ENCODE results near the gene SCUBE1. TPM values are rescaled to one million over a fixed set of nuclear protein-coding genes. Genes with fewer than 3 reads are reported as not detected.

SCUBE1 gene
- total RNA-seq, 1 donor from 2014 or later = 2.9 TPM

DNA sequence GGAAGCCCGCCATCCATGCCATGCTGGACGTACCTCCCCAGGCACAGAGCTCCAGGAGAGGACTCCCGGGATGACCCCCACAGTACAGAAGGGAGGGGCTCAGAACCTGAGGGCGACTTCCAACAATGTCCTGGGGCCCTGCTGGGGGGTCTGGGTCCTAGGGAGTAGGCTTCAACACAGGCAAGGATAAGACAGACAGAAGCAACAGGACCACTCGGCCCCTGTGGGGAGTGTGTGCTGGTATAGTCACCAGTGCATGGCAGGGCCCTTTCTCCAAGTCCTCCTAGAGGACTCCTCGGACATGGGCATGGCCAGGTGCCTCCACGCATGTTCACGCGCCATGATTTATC, 173.1 kb downstream of the SCUBE1 start:
- no peaks in the 10 kb centered on the region for H3K9me3 ChIP-seq
- no peak overlapping the region for H3K4me3 ChIP-seq
- intact Hi-C loops (cut with DNase I) = no loop called here
- H3K27me3 ChIP-seq = no peaks in the 10 kb centered on the region
- no peak for DNase-seq (ENCODE audit: low spot score in 2 of 2)
- H3K27ac ChIP-seq = no peak overlapping the region
- TF ChIP-seq, protein P1, sequence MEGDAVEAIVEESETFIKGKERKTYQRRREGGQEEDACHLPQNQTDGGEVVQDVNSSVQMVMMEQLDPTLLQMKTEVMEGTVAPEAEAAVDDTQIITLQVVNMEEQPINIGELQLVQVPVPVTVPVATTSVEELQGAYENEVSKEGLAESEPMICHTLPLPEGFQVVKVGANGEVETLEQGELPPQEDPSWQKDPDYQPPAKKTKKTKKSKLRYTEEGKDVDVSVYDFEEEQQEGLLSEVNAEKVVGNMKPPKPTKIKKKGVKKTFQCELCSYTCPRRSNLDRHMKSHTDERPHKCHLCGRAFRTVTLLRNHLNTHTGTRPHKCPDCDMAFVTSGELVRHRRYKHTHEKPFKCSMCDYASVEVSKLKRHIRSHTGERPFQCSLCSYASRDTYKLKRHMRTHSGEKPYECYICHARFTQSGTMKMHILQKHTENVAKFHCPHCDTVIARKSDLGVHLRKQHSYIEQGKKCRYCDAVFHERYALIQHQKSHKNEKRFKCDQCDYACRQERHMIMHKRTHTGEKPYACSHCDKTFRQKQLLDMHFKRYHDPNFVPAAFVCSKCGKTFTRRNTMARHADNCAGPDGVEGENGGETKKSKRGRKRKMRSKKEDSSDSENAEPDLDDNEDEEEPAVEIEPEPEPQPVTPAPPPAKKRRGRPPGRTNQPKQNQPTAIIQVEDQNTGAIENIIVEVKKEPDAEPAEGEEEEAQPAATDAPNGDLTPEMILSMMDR (IDR thresholded peaks at IDR 0.05) = no peak
- H3K4me1 ChIP-seq = no peaks in the 10 kb centered on the region
- H3K36me3 ChIP-seq = peaks cover 50 to 57% of the 10 kb centered on the region in 2 donors

DNA sequence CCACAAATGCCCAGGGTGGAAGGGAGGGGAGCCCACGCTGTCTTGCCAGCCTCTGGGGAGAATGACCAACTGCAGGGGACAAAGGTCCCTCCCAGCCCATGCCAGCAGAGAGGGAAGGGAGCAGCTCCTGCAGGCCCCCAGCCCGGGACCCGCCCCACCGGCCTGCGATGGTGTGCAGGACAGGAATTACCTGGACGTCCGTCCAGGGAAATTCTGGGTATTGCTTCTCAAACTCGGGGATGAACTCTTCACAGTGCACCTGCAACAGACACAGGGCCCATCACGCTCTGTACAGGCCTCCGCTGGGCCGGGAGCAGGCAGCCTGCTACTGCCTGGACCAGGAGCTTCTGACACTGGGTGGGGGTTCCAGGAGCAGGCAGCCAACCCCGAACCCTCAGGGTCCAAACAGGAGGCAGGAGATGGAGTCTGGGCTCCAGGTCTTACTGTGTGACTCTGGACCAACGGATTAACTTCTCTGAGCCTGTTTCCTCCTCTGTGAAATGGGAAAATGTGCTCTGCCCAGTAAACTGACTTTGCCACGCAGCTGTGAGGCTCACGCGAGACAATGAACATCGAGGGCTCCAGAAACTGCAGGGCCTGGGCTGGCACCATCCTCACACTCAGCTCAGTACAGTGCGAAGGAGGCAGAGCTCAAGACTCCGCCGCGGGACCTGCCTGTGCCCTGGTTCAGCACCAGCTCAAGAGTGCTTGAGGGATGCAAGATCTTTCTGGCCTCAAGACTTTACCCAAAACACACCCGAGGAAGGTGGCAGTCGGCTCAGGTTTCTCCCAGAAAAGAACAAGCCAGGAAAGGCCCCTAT, 173.7 kb downstream of the SCUBE1 start:
- no peak overlapping the region for H3K27ac ChIP-seq
- H3K27me3 ChIP-seq = no peaks in the 10 kb centered on the region
- TF ChIP-seq, protein P1 (IDR thresholded peaks at IDR 0.05) = no peak
- H3K36me3 ChIP-seq = peaks cover 48 to 55% of the 10 kb centered on the region in 2 donors
- no peak for DNase-seq (ENCODE audit: low spot score in 2 of 2)
- no peak overlapping the region for H3K4me3 ChIP-seq
- intact Hi-C loops (cut with DNase I) = no loop called here
- no peaks in the 10 kb centered on the region for H3K9me3 ChIP-seq
- no peaks in the 10 kb centered on the region for H3K4me1 ChIP-seq

DNA sequence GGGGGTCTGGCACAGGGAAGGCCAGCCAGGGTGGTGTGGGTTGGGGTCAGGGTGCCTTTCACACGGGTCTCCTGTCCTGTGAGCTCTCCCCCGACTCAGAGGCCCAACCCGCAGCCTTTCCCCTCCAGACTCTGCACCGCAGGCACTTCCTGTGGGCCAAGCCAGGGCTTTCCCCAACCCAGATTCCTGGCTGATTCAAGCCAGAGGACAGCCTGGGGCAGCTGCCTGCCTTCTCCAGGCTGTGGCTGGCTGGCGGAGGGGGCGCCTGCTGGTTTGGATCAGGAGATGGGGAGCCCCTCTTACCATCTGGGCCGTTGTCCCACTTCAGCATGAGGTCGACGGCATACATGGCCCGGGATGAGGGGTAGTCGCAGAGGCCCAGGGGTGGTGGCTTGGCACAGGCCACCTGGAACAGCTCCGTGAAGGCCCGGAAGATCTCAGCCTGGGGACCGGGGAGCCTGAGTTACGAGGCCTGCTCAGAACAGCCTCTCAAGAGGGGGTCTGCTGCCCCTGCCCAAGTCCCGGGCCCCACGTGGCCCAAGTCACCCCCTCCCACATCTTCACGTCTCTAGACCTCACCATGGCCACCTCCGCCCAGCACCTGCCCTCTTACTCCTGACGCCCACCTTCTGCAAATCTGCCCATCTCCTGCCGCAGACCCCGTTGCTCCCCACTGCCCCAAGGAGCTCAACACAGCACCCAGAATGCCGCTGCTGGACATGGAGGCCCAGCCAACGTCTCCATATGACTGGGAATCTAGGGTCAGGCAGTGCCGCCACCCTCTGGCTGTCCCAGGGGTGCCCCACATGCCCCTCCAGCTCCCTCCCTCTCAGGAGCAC, 174.5 kb downstream of the SCUBE1 start:
- Histone ChIP-seq H3K27ac (peak overlapping the region; percentile 1 to 7), H3K4me1 (no peaks in the 10 kb centered on the region), H3K36me3 (peaks cover 39 to 48% of the 10 kb centered on the region in 2 donors), H3K9me3 (no peaks in the 10 kb centered on the region), H3K4me3 (no peak overlapping the region), H3K27me3 (no peaks in the 10 kb centered on the region)
- TF ChIP-seq, protein P1 (IDR thresholded peaks at IDR 0.05) = no peak
- DNase-seq (ENCODE audit: low spot score in 2 of 2) = no peak
- intact Hi-C loops (cut with DNase I) = no loop called here

DNA sequence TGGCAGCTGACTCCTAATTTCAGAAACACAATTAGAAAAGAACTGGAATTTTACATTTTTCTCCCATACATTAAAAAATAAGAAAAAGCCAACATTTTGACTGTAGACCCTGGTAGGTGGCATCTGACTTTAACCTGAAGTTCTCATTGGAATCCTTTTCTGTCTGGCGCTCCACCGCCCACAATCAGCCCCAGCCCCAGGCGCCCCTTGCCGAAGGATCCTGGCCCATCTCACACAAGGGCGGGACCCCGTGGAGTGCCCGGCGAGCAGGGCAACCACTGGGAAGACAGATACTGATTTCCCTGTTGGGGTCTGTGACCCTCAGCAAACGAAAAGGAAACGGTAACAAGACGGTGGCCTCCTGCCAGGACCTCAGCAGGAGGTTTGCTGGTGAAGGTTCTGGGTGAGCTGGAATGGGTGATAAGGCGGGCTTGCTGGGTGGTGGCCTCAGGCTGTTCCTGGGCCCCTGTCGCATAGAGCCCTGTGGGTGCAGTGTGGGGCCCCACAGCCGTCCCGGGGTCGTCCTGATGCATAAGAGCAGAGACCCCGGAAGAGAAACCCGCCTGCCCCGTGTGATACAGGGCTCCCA, 176.1 kb downstream of the SCUBE1 start:
- H3K4me1 ChIP-seq = no peaks in the 10 kb centered on the region
- intact Hi-C loops (cut with DNase I) = no loop called here
- H3K27me3 ChIP-seq = no peaks in the 10 kb centered on the region
- H3K9me3 ChIP-seq = no peaks in the 10 kb centered on the region
- no peak overlapping the region for H3K4me3 ChIP-seq
- TF ChIP-seq, protein P1 (IDR thresholded peaks at IDR 0.05) = no peak
- H3K36me3 ChIP-seq = peaks cover 34 to 52% of the 10 kb centered on the region in 2 donors
- no peak for DNase-seq (ENCODE audit: low spot score in 2 of 2)
- no peak overlapping the region for H3K27ac ChIP-seq

DNA sequence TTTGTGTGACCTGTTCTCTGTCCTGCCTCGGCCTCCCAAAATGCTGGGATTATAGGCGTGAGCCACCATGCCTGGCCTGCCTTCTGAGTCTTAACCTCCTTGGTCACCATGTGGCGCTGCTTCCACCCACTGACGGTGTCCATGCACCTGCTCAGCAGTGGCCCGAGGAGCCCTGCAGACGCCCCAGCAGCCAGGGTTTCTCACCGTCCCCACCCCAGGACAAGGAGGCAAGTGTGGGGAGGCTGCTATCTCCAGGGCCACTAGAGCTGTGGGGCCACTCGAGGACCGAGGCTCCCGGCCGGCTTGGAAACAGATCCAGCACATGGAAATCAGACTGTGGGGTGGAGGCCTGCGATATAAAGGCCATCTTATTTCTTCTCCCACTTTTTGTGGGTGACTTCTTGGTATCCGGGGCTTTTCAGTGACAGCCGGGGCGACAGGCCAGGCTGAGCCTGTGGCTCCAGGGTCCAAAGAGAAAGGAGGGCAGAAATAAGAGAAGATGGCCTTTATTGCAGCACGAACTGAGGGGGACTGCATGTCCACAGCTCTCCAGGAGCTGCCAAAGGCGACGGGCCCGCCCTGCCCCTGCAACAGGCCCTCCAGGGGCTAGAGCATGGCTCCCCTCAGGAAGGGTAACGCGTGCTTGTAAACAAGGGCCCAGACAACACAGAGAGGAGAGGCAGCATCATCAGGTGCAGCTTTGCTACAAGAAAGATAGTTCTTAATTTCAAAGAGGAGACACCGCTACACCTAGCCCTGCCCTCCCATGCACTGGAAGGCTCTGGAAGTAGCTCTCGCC, 176.8 kb downstream of the SCUBE1 start:
- Histone ChIP-seq H3K36me3 (peaks cover 28 to 47% of the 10 kb centered on the region in 2 donors), H3K4me3 (no peak overlapping the region), H3K27me3 (no peaks in the 10 kb centered on the region), H3K4me1 (no peaks in the 10 kb centered on the region), H3K27ac (no peak overlapping the region), H3K9me3 (no peaks in the 10 kb centered on the region)
- TF ChIP-seq, protein P1 (IDR thresholded peaks at IDR 0.05) = no peak
- no peak for DNase-seq (ENCODE audit: low spot score in 2 of 2)
- intact Hi-C loops (cut with DNase I) = no loop called here
